Measurements from ENCODE around the gene TBC1D8.

Gene TBC1D8

GRCh38 chr2:101135412-101136296 lies 15.5 kb downstream of the TBC1D8 start:
- Histone ChIP-seq H3K27me3 (ENCODE audit: insufficient read depth, insufficient read length) (no peaks in the 10 kb centered on the region), H3K4me1 (ENCODE audit: insufficient read depth, insufficient read length) (no peaks in the 10 kb centered on the region), H3K4me3 (ENCODE audit: insufficient read length, low read depth) (no peak overlapping the region), H3K36me3 (ENCODE audit: insufficient read depth, insufficient read length, low read length) (no peaks in the 10 kb centered on the region), H3K9me3 (ENCODE audit: insufficient read depth, low read length) (no peaks in the 10 kb centered on the region), H3K9ac (ENCODE audit: insufficient read length, low read depth) (no peak overlapping the region)
- DNase-seq (ENCODE audit: low read depth, low spot score), result no peak
- TF ChIP-seq SUZ12 (IDR thresholded peaks at IDR 0.05; ENCODE audit: extremely low read depth, insufficient read depth, insufficient read length) (no peak), ZNF274 (IDR thresholded peaks at IDR 0.05; ENCODE audit: low read depth, low read length) (no peak), YY1 (IDR thresholded peaks at IDR 0.05; ENCODE audit: insufficient read depth, insufficient read length) (no peak)

DNA sequence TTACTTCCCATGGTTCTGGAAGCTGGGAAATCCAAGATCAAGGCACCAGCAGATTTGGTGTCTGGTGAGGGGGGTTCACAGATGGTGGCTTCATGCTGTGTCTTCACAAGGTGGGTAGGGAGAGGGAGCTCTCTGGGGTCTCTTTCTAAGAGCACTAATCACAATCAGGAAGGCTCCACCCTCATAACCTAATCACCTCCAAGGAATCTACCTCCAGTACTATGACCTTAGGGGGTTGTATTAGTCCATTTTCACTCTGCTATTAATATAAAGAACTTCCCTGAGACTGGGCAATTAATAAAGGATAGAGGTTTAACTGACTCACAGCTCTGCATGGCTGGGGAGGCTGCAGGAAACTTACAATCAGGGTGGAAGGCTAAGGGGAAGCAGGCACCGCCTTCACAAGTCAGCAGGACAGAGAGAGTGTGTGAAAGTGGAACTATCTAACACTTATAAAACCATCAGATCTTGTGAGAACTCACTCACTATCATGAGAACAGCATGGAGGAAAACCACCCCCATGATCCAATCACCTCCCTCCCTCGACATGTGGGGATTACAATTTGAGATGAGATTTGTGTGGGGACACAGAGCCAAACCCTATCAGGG lies 17.6 kb downstream of the TBC1D8 start:
- Histone ChIP-seq H3K9ac (ENCODE audit: insufficient read length, low read depth) (no peak overlapping the region), H3K36me3 (ENCODE audit: insufficient read depth, insufficient read length, low read length) (no peaks in the 10 kb centered on the region), H3K27me3 (ENCODE audit: insufficient read depth, insufficient read length) (no peaks in the 10 kb centered on the region), H3K4me1 (ENCODE audit: insufficient read depth, insufficient read length) (peaks cover 7% of the 10 kb centered on the region), H3K4me3 (ENCODE audit: insufficient read length, low read depth) (no peak overlapping the region), H3K9me3 (ENCODE audit: insufficient read depth, low read length) (no peaks in the 10 kb centered on the region)
- DNase-seq (ENCODE audit: low read depth, low spot score), result no peak
- no peak for TF ChIP-seq YY1 (IDR thresholded peaks at IDR 0.05; ENCODE audit: insufficient read depth, insufficient read length)
- TF ChIP-seq ZNF274 (IDR thresholded peaks at IDR 0.05; ENCODE audit: low read depth, low read length), result no peak
- no peak for TF ChIP-seq SUZ12 (IDR thresholded peaks at IDR 0.05; ENCODE audit: extremely low read depth, insufficient read depth, insufficient read length)

DNA sequence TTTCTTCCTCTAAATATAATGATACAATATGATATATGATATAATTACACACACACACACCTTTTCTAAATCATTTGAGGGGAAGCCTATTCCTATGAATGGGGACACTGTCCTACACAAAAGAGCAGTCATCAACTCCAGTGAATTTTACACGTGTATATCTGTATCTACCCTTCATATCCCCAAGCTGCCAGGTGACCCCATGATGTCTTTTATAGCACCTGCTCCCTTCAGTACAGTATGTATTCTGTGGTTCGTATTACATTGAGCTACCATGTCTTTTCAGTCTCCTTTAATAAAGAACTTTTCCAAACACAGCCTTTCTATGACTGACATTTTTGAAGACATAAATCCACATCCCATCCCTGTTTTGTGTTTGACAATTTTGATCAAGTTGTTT lies 19.0 kb downstream of the TBC1D8 start:
- Histone ChIP-seq H3K4me3 (ENCODE audit: insufficient read length, low read depth) (no peak overlapping the region), H3K9me3 (ENCODE audit: insufficient read depth, low read length) (no peaks in the 10 kb centered on the region), H3K4me1 (ENCODE audit: insufficient read depth, insufficient read length) (peaks cover 7% of the 10 kb centered on the region), H3K36me3 (ENCODE audit: insufficient read depth, insufficient read length, low read length) (no peaks in the 10 kb centered on the region), H3K27me3 (ENCODE audit: insufficient read depth, insufficient read length) (no peaks in the 10 kb centered on the region), H3K9ac (ENCODE audit: insufficient read length, low read depth) (no peak overlapping the region)
- TF ChIP-seq ZNF274 (IDR thresholded peaks at IDR 0.05; ENCODE audit: low read depth, low read length) (no peak), YY1 (IDR thresholded peaks at IDR 0.05; ENCODE audit: insufficient read depth, insufficient read length) (no peak), SUZ12 (IDR thresholded peaks at IDR 0.05; ENCODE audit: extremely low read depth, insufficient read depth, insufficient read length) (no peak)
- DNase-seq (ENCODE audit: low read depth, low spot score), result no peak

- H3K9ac ChIP-seq (ENCODE audit: insufficient read length, low read depth), result peak overlapping the region; percentile 27
- TF ChIP-seq SUZ12 (IDR thresholded peaks at IDR 0.05; ENCODE audit: extremely low read depth, insufficient read depth, insufficient read length), result no peak
- no peak for TF ChIP-seq YY1 (IDR thresholded peaks at IDR 0.05; ENCODE audit: insufficient read depth, insufficient read length)
- TF ChIP-seq ZNF274 (IDR thresholded peaks at IDR 0.05; ENCODE audit: low read depth, low read length), result no peak
- H3K4me3 ChIP-seq (ENCODE audit: insufficient read length, low read depth), result no peak overlapping the region
- no peaks in the 10 kb centered on the region for H3K27me3 ChIP-seq (ENCODE audit: insufficient read depth, insufficient read length)
- peaks cover 7% of the 10 kb centered on the region for H3K4me1 ChIP-seq (ENCODE audit: insufficient read depth, insufficient read length)
- H3K36me3 ChIP-seq (ENCODE audit: insufficient read depth, insufficient read length, low read length), result no peaks in the 10 kb centered on the region
- DNase-seq (ENCODE audit: low read depth, low spot score), result no peak
- H3K9me3 ChIP-seq (ENCODE audit: insufficient read depth, low read length), result no peaks in the 10 kb centered on the region
Measured at GRCh38 chr2:101130081-101130480, 21.1 kb downstream of the TBC1D8 start.

- no peaks in the 10 kb centered on the region for H3K9me3 ChIP-seq (ENCODE audit: insufficient read depth, low read length)
- H3K4me3 ChIP-seq (ENCODE audit: insufficient read length, low read depth), result no peak overlapping the region
- no peak for TF ChIP-seq ZNF274 (IDR thresholded peaks at IDR 0.05; ENCODE audit: low read depth, low read length)
- TF ChIP-seq SUZ12 (IDR thresholded peaks at IDR 0.05; ENCODE audit: extremely low read depth, insufficient read depth, insufficient read length), result no peak
- TF ChIP-seq YY1 (IDR thresholded peaks at IDR 0.05; ENCODE audit: insufficient read depth, insufficient read length), result no peak
- H3K27me3 ChIP-seq (ENCODE audit: insufficient read depth, insufficient read length), result no peaks in the 10 kb centered on the region
- H3K9ac ChIP-seq (ENCODE audit: insufficient read length, low read depth), result no peak overlapping the region
- peaks cover 7% of the 10 kb centered on the region for H3K4me1 ChIP-seq (ENCODE audit: insufficient read depth, insufficient read length)
- no peaks in the 10 kb centered on the region for H3K36me3 ChIP-seq (ENCODE audit: insufficient read depth, insufficient read length, low read length)
- DNase-seq (ENCODE audit: low read depth, low spot score), result no peak
Measured at GRCh38 chr2:101127319-101128056, 23.7 kb downstream of the TBC1D8 start.

DNA sequence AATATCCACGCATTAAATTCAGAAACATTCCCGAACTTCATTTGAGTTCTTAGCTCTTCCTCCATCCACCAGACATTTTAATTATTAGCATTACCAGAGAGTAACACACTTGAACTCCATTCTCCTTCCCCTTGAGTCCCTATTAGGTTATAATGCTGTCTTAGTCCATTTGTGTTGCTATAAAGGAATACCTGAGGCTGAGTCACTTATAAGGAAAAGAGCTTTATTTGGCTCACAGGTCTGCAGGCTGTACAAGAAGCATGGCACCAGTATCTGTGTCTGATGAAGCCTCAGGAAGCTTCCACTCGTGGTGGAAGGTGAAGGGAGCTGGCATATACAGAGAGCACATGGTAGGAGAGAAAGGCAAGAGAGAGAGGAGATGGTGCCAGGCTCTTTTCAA lies 25.4 kb downstream of the TBC1D8 start:
- H3K36me3 ChIP-seq (ENCODE audit: insufficient read depth, insufficient read length, low read length), result no peaks in the 10 kb centered on the region
- peaks cover 7% of the 10 kb centered on the region for H3K4me1 ChIP-seq (ENCODE audit: insufficient read depth, insufficient read length)
- no peak for DNase-seq (ENCODE audit: low read depth, low spot score)
- TF ChIP-seq ZNF274 (IDR thresholded peaks at IDR 0.05; ENCODE audit: low read depth, low read length) (no peak), SUZ12 (IDR thresholded peaks at IDR 0.05; ENCODE audit: extremely low read depth, insufficient read depth, insufficient read length) (no peak), YY1 (IDR thresholded peaks at IDR 0.05; ENCODE audit: insufficient read depth, insufficient read length) (no peak)
- no peaks in the 10 kb centered on the region for H3K9me3 ChIP-seq (ENCODE audit: insufficient read depth, low read length)
- H3K9ac ChIP-seq (ENCODE audit: insufficient read length, low read depth), result no peak overlapping the region
- H3K27me3 ChIP-seq (ENCODE audit: insufficient read depth, insufficient read length), result no peaks in the 10 kb centered on the region
- no peak overlapping the region for H3K4me3 ChIP-seq (ENCODE audit: insufficient read length, low read depth)

- Histone ChIP-seq H3K9me3 (ENCODE audit: insufficient read depth, low read length) (no peaks in the 10 kb centered on the region), H3K27me3 (ENCODE audit: insufficient read depth, insufficient read length) (no peaks in the 10 kb centered on the region), H3K9ac (ENCODE audit: insufficient read length, low read depth) (no peak overlapping the region), H3K36me3 (ENCODE audit: insufficient read depth, insufficient read length, low read length) (no peaks in the 10 kb centered on the region), H3K4me1 (ENCODE audit: insufficient read depth, insufficient read length) (peaks cover 6% of the 10 kb centered on the region), H3K4me3 (ENCODE audit: insufficient read length, low read depth) (no peak overlapping the region)
- TF ChIP-seq SUZ12 (IDR thresholded peaks at IDR 0.05; ENCODE audit: extremely low read depth, insufficient read depth, insufficient read length) (no peak), YY1 (IDR thresholded peaks at IDR 0.05; ENCODE audit: insufficient read depth, insufficient read length) (no peak), ZNF274 (IDR thresholded peaks at IDR 0.05; ENCODE audit: low read depth, low read length) (no peak)
- DNase-seq (ENCODE audit: low read depth, low spot score), result no peak
Measured at GRCh38 chr2:101125374-101125773, 25.8 kb downstream of the TBC1D8 start.

Data from NT2/D1 (cell line).